ENCODE measurements around the gene DHRS7B. TPM values are rescaled to one million over a fixed set of nuclear protein-coding genes. Genes with fewer than 3 reads are reported as not detected.
"Not testable (repeated sequence)": the region's sequence is repeated elsewhere in the genome, so short reads cannot be mapped to it uniquely, and the experiment has no call there.

The DHRS7B gene
- total RNA-seq, 1 donor from 2014 or later: 19.9 TPM

DNA sequence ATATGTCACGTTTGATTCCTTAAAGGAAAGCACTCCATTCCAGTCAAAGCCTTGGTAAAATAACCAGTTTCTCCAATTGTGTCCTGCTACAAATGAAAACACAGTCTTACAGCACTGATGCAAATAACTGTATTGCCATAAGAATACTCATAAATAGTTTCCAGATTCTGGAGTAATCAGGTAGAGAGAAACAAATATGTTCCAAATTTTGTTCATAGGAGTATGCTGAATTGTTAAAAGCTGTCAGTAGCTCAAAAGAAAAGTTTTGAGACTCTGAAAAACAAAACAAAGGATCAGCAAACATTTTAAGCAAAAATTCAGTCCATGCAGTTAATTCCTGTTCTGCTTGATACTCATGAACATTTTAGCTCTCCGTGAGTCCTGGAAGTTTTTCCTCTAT lies 7.8 kb downstream of the DHRS7B start:
- Mint-ChIP-seq H3K9me3 (ENCODE audit: low read depth) (peaks cover 34% of the 10 kb centered on the region), H3K27me3 (no peaks in the 10 kb centered on the region), H3K4me1 (ENCODE audit: low read depth) (no peaks in the 10 kb centered on the region), H3K27ac (no peak overlapping the region), H3K36me3 (ENCODE audit: insufficient read depth) (peaks cover 20% of the 10 kb centered on the region), H3K4me3 (ENCODE audit: low read depth) (no peak overlapping the region)
- no peak for DNase-seq (ENCODE audit: low spot score, unreplicated experiment)
- TF ChIP-seq, protein P1, sequence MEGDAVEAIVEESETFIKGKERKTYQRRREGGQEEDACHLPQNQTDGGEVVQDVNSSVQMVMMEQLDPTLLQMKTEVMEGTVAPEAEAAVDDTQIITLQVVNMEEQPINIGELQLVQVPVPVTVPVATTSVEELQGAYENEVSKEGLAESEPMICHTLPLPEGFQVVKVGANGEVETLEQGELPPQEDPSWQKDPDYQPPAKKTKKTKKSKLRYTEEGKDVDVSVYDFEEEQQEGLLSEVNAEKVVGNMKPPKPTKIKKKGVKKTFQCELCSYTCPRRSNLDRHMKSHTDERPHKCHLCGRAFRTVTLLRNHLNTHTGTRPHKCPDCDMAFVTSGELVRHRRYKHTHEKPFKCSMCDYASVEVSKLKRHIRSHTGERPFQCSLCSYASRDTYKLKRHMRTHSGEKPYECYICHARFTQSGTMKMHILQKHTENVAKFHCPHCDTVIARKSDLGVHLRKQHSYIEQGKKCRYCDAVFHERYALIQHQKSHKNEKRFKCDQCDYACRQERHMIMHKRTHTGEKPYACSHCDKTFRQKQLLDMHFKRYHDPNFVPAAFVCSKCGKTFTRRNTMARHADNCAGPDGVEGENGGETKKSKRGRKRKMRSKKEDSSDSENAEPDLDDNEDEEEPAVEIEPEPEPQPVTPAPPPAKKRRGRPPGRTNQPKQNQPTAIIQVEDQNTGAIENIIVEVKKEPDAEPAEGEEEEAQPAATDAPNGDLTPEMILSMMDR (IDR thresholded peaks at IDR 0.05; ENCODE audit: unreplicated experiment): no peak

DNA sequence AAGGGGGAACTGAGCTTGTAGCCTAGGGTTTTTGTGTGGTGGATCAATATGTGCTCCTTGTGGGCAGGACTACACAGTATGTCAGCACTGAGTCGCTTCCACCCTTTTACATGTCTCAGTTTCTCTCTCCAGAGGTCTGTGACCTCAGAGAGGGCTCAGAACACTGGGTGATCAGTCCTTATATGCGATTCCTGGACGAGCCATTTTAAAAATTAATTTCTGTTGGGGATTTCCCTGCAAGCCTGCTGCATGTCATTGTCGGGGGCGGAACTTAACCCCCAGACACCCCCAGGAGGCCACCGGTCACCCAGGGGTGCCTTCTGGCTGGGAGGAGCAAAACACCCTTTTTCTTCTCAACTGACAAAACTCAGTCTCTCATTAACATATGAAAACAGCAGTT lies 14.1 kb downstream of the DHRS7B start:
- Mint-ChIP-seq H3K36me3 (ENCODE audit: insufficient read depth) (peaks cover 28% of the 10 kb centered on the region), H3K27ac (no peak overlapping the region), H3K9me3 (ENCODE audit: low read depth) (peaks cover 29% of the 10 kb centered on the region)

DNA sequence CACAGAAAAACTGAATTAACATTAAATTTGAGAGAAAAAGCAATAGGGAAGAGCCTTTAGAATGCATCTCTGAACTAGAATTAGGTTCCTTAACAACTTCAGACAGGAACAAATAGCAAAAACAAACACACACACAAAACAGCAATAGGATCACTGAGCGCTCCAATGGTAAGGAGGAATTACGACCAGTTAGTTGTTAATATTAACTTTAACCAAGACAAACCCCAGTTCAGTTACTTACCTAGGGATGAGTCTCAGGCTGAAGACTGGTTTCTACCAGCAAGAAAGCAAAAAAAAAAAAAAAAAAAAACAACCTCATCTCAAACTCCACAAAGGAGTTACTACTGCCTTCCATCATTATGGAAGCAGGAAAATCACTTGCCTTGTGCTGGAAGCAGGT lies 14.6 kb downstream of the DHRS7B start:
- TF ChIP-seq, protein P1 (IDR thresholded peaks at IDR 0.05; ENCODE audit: unreplicated experiment): no peak
- peaks cover 32% of the 10 kb centered on the region for H3K36me3 Mint-ChIP-seq (ENCODE audit: insufficient read depth)
- H3K27me3 Mint-ChIP-seq: no peaks in the 10 kb centered on the region
- H3K27ac Mint-ChIP-seq: no peak overlapping the region
- H3K4me3 Mint-ChIP-seq (ENCODE audit: low read depth): no peak overlapping the region
- peaks cover 32% of the 10 kb centered on the region for H3K9me3 Mint-ChIP-seq (ENCODE audit: low read depth)
- no peak for DNase-seq (ENCODE audit: low spot score, unreplicated experiment)
- no peaks in the 10 kb centered on the region for H3K4me1 Mint-ChIP-seq (ENCODE audit: low read depth)

More for the DNA sequence above, 14.1 kb downstream of the DHRS7B start:
- Mint-ChIP-seq H3K4me1 (ENCODE audit: low read depth) (no peaks in the 10 kb centered on the region), H3K27me3 (no peaks in the 10 kb centered on the region), H3K4me3 (ENCODE audit: low read depth) (no peak overlapping the region)
- TF ChIP-seq, protein P1 (IDR thresholded peaks at IDR 0.05; ENCODE audit: unreplicated experiment): no peak
- no peak for DNase-seq (ENCODE audit: low spot score, unreplicated experiment)

DNA sequence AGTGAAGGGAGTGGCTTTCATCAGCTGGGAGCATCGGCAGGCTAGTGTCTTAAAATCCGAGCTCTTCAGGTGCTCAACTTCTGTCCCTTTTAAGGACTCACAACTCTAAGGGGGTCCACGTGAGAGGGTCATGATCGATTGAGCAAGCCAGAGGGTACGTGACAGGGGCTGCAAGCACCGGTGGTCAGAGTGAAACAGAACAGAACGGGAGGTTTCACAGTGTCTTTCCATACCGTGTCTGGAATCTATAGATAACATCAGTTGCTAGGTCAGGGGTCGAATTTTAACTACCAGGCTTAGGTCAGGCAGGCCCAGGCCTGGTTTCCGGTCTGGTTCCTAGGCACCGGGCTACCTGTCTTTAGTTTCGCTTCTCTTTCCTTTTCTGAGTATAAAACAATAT lies 15.3 kb downstream of the DHRS7B start:
- not testable (repeated sequence) for DNase-seq (ENCODE audit: low spot score, unreplicated experiment); H3K4me3 Mint-ChIP-seq (ENCODE audit: low read depth); H3K27me3 Mint-ChIP-seq; H3K4me1 Mint-ChIP-seq (ENCODE audit: low read depth); H3K27ac Mint-ChIP-seq
- peaks cover 40% of the 10 kb centered on the region for H3K36me3 Mint-ChIP-seq (ENCODE audit: insufficient read depth)
- peaks cover 39% of the 10 kb centered on the region for H3K9me3 Mint-ChIP-seq (ENCODE audit: low read depth)

DNA sequence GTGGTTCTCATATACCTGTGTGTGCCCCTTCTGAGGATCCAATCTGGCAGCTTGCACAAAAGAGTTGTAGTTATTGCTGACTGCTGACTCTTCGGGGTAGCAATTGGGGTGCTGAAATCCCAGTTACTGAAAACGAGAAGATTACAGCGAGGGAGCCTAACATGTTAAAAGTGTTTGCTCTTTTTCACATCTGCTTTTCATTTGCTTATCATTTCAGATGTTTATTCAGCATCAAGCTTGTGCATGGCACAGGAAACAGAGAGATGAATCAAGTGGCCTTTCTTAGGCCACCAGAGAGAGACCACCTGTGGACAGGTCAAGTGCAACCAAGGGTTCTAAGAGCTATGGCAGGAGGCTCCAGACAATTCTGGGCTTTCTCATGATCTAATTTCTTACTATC lies 16.9 kb downstream of the DHRS7B start:
- Mint-ChIP-seq H3K4me1 (ENCODE audit: low read depth) (no peaks in the 10 kb centered on the region), H3K27me3 (no peaks in the 10 kb centered on the region), H3K4me3 (ENCODE audit: low read depth) (no peak overlapping the region), H3K27ac (no peak overlapping the region), H3K9me3 (ENCODE audit: low read depth) (peaks cover 40% of the 10 kb centered on the region), H3K36me3 (ENCODE audit: insufficient read depth) (peaks cover 43% of the 10 kb centered on the region)
- TF ChIP-seq, protein P1 (IDR thresholded peaks at IDR 0.05; ENCODE audit: unreplicated experiment): no peak
- DNase-seq (ENCODE audit: low spot score, unreplicated experiment): no peak

DNA sequence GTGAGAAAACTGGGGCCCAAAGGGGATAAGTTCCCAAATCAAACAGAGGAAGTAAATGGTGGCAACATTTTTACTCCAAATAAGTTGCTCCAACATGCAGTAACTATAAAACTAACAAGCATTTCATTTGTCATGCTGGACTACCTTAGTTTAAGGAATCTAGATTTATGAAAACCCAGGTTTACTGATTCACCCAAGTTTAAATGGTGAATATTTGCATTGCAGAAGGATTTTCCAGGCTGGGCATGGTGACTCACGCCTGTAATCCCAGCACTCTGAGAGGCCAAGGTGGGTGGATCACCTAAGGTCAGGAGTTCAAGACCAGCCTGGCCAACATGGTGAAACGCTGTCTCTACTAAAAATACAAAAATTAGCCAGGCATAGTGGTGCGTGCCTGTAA lies 17.5 kb downstream of the DHRS7B start:
- not testable (repeated sequence) for DNase-seq (ENCODE audit: low spot score, unreplicated experiment); H3K27ac Mint-ChIP-seq; H3K4me1 Mint-ChIP-seq (ENCODE audit: low read depth); H3K27me3 Mint-ChIP-seq; H3K4me3 Mint-ChIP-seq (ENCODE audit: low read depth)
- peaks cover 46% of the 10 kb centered on the region for H3K9me3 Mint-ChIP-seq (ENCODE audit: low read depth)
- peaks cover 45% of the 10 kb centered on the region for H3K36me3 Mint-ChIP-seq (ENCODE audit: insufficient read depth)
